GM18909 (cell line): ENCODE measurements around the gene FAM177A1.
A peak's percentile ranks its signal among the peaks of the same experiment; 100 is the strongest.
"Not testable (repeated sequence)": the region's sequence is repeated elsewhere in the genome, so short reads cannot be mapped to it uniquely, and the experiment has no call there.

Source experiments
- ATAC-seq: cut with Tn5 transposase; IDR thresholded peaks from one replicate; pipeline ENCODE4 v1.9.1; 2021; ENCODE audit warnings: mild to moderate bottlenecking; ENCODE audit not compliant: unreplicated experiment, poor library complexity

FAM177A1 gene, protein sequence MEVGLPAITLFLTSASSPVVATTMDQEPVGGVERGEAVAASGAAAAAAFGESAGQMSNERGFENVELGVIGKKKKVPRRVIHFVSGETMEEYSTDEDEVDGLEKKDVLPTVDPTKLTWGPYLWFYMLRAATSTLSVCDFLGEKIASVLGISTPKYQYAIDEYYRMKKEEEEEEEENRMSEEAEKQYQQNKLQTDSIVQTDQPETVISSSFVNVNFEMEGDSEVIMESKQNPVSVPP

DNA sequence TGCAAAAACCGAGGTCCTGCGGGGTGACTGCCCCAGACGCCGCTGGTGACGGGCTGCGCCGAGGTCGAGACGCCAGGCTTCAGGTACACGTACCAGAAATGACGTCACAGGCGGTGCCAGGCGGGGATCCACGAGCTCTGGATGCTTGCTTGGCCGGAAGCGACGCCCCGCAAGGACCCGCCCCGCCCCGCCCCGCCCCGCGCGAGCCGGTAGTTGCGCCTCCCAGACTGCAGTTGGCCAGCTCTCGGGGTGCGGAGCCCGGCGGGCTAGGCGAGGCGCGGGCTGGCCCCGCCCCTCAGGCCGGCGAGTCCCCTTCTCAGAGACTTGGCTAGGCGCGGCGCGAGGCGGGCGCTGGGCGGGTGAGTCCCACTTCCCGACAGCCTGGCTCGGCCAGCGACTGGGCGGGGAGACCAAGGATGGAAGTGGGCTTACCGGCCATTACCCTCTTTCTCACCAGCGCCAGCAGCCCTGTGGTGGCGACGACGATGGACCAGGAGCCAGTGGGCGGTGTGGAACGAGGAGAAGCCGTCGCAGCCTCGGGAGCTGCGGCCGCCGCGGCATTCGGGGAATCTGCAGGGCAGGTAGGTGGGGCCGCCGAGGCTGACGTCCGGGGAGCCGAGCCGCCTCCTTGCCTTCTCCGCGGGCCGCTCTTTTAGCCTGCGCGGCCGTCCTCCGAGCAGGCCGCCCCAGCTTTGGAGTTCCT is at the start of gene FAM177A1:
TSS of gene FAM177A1 (plus strand) at position 225 of the 703 bp plus-strand sequence. CDS start at position 417, 192 bp downstream.
- peak; percentile 94 for ATAC-seq

DNA sequence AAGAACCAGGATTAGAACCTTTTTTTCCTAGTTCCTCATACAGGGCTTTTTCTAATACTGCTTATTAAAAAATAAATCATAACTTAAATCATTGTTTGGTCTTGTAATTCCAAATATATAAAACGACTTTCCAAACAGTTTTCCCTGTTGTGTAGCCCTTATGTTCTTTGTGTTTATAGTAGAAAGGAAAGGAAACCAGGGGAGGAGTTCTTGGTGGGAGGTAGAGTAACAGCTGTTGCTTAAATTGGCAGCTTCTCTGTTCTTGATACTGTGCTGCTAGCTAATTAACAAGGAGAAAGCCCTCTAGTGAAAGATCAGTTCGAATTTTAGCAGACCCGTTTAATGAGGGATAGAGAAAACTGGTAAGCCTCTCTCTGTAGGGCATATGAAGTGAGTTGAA is 48.3 kb upstream of the FAM177A1 start:
- no peak for ATAC-seq

DNA sequence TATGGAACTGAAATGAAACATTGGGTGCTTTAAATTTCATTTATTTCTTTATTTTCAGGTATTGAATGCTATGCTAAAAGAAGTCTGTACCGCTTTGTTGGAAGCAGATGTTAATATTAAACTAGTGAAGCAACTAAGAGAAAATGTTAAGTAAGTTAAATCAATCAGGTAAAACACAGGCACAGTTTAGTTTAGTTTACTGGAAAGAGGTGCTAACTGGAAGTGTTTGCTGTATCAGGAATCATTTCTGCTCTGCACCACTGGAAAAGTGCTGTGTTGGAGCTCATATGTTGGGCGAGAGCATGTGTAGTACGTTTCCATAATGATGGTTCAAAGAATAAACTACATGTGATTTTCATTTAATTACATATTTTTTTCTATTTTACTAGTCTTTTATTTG is 46.6 kb upstream of the FAM177A1 start:
- no peak for ATAC-seq

DNA sequence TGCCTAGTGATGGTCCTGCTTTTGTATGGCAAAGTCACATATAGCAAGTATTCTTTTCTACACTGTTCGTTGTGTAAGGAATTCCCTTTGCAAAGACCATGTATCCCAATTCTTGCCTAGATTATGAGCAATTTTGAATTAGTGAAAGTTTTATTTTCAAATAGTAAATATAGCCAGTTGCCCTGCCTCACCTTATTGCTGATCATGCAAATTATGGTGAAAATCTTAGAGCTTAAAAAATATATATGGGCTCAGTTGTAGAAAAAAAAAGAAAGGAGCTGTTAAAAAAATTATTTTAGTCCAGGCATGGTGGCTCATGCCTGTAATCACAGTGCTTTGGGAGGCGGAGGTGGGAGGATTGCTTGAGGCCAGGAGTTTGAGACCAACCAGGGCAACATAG is 44.5 kb upstream of the FAM177A1 start:
- no peak for ATAC-seq

DNA sequence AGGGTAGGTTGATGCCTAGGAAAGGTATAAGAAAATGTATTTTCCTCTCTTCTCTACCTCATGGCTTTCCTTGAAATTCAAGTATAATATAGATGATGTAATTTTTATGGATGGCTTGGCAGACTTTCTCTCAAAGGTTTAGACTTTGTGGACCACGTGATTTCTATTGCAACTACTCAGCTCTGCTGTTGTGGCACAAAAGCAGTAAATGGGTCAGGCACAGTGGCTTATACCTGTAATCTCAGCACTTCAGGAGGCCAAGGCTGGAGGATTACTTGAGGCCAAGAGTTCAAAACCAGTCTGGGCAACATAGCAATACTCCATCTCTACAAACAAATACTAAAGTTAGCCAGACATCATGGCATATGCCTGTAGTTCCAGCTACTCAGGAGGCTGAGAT is 41.2 kb upstream of the FAM177A1 start:
- no peak for ATAC-seq

DNA sequence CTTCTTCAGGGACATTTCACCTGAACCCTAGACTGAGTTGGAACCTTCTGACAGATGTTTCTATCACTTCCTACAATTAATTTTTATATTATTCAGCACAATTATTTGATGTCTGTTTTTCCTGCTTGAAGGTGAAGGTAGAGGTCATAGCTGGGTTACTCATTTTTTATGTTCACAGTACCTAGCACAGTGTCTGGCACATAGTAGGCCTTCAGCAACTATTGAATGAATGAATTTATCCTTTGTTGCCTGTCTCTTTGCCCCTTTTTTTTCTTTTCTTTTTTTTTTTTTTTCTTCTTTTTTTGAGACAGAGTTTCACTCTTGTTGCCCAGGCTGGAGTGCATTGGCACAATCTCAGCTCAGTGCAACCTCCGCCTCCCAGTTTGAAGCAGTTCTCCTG is 29.5 kb upstream of the FAM177A1 start:
- ATAC-seq, result no peak

DNA sequence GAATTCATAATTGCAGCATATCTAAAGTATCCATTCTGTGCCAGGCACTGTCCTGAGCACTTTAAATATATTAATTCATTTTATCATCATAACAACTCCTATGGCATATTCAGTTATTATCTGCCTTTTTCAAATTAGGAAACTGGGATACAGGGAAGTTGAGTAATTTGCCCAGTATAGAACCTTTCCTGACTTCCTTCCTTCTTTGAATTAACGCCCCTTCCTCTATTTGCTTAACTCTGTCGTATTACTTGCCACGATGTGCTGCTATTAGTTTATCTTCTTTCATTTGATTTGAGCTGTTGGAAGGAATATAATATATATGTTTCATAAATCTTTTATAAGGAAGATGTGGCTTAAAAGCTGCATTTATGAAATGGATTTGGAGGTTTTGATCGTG is 25.4 kb upstream of the FAM177A1 start:
- ATAC-seq, result no peak

DNA sequence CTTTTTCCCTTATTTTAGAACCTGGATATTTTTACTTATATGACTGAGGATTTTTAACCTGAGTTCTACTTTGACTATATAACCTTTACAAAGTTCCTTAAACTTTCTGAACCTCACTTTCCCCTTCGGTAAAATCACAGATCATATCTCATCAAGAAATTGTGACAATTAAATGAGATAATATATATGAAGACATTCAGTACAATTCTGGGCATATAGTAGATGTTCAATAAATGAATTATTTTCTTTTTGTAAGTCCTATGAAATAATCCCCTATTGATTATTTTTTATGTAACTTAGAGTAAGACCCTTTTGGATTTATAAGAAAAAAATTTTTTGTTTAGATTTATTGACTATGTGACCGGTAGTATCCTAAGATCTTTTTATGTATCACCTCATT is 17.6 kb upstream of the FAM177A1 start:
- ATAC-seq, result no peak

DNA sequence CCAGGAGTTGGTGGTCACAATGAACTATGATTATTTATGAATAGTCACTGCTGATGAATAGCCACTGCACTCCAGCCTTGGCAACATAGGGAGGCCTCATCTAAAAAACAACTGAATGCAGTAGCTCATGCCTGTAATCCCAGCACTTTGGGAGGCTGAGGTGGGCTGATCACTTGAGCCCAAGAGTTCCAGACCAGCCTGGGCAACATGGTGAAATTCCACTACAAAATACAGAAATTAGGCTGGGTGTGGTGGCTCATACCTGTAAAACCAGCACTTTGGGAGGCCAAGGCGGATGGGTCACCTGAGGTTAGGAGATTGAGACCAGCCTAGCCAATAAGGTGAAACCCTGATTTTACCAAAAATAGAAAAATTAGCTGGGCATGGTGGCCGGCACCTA is 13.5 kb upstream of the FAM177A1 start:
- no peak for ATAC-seq

DNA sequence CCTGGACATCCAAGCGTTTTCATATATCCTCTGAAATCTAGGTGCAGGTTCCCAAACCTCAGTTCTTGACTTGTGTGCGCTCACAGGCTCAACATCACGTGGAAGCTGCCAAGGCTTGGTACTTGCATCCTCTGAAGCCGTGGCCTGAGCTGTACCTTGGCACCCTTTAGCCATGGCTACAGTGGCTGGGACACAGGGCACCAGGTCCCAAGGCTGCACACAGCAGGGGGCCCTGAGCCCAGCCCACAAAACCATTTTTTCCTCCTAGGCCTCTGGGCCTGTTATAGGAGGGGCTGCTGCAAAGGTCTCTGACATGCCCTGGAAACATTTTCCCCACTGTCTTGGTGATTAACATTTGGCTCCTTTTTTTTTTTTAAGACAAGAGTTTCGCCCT is 11.6 kb upstream of the FAM177A1 start:
- ATAC-seq, result no peak

DNA sequence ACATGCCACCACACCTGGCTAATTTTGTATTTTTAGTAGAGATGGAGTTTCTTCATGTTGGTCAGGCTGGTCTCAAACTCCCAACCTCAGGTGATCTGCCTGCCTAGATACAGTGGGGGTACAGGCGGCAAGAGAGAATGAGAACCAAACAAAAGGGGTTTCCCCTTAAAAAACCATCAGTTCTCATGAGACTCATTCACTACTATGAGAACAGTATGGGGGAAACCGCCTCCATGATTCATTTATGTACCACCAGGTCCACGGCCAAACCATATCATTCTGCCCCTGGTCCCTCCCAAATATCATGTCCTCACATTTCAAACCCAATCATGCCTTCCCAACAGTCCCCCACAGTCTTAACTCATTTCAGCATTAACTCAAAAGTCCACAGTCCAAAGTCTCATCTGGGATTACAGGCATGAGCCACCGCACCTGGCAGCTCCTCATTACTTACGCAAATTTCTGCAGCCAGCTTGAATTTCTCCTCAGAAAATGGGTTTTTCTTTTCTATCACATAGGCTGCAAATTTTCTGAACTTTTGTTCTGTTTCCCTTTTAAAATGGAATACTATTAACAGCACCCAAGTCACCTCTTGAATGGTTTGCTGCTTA is 11.0 kb upstream of the FAM177A1 start:
- not testable (repeated sequence) for ATAC-seq

DNA sequence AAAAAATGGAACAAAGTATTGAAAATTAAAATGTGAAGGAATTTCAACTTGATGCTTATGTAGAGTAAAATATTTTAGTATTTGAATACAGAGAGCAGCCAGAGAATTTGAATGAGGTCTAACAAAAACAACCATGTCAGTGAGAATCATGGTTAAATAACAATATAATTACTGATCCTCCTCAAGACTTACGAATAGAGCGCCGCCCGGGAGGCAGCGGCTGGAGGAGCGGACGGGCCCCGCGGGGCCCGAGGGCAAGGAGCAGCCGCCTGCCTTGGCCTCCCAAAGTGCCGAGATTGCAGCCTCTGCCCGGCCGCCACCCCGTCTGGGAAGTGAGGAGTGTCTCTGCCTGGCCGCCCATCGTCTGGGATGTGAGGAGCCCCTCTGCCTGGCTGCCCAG is 7.8 kb upstream of the FAM177A1 start:
- not testable (repeated sequence) for ATAC-seq

DNA sequence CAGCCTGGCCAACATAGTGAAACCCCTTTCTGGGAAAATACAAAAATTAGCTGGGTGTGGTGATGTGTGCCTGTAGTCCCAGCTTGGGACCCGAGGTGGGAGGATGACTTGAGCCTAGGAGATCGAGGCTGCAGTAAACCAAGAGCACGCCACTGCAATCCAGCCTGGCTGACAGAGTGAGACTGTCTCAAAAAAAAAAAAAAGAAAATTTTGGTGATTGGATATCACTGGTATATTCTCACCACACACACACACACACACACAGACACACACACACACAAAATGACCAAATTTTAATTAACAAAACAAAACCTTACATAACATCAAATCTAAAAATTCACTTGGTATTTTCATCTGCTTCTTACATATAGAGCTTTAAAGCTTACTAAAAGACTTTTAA is 3.4 kb upstream of the FAM177A1 start:
- no peak for ATAC-seq

DNA sequence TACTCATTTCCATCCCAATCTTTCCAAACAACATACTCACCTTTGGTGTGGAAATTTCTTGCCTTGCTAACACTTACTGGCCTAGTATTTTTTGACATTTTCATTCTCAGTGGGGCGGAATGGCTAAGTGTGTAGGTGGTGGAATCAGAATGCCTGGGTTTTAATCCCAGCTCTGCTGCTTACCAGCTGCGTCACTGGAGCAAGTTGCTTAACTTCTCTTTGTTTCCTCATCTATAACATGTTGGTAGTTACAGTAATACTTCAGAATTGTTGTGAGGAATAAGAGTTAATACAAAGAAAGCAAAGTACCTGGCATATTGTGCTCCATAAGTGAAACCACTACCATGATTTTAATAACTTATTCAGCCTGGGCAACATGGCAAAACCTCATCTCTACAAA is 3.0 kb upstream of the FAM177A1 start:
- no peak for ATAC-seq

DNA sequence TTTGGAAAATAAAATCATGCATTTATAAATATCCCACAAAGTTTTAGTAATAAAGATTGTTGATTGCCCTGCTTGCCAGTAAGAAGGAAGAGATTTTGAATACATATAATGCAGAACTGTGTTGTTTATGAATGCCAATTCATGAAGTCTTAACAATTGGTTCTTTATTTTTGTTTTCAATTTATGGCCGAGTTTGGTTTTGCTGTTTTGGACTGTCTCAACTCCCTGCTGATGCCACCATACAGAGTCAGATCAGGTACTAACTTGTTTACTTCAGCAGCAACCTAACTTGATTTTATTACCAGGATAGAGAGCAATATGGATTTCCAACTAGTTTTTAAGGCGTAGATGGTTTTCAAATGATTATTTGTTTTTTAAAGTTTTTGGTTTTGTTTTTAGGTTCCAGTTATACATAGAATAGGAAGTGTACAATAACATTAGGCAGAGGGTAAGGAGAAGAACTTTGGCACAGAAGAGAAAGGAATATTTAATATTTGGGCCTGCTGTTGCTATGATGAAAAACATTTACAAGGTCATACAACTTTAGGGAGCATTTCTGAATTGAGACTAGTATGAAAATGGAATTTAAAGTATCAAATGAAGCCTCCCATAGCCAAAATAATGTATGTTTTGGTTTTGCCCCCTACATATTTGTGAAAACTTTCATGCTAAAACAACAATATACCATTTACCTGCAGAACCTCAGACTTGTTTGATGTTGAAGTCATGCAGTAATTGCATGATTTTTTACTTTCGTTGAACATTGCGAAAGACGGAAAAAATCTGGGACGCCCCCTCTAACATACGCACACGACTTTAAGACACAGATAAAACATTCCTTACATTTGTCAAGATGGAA is 904 bp upstream of the FAM177A1 start:
- ATAC-seq, result no peak

DNA sequence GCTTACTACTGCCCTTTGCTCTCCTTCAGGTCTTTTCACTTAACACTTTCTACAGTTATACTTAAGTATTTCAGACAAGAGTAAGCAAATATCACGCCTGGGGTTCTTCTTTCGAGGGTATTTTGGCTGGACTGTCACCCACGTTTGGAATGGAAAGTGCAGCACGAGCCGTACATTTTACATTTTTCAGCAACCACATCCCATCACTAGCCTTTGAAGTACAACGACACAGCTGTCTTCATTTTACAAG is 349 bp upstream of the FAM177A1 start:
- ATAC-seq, result no peak

DNA sequence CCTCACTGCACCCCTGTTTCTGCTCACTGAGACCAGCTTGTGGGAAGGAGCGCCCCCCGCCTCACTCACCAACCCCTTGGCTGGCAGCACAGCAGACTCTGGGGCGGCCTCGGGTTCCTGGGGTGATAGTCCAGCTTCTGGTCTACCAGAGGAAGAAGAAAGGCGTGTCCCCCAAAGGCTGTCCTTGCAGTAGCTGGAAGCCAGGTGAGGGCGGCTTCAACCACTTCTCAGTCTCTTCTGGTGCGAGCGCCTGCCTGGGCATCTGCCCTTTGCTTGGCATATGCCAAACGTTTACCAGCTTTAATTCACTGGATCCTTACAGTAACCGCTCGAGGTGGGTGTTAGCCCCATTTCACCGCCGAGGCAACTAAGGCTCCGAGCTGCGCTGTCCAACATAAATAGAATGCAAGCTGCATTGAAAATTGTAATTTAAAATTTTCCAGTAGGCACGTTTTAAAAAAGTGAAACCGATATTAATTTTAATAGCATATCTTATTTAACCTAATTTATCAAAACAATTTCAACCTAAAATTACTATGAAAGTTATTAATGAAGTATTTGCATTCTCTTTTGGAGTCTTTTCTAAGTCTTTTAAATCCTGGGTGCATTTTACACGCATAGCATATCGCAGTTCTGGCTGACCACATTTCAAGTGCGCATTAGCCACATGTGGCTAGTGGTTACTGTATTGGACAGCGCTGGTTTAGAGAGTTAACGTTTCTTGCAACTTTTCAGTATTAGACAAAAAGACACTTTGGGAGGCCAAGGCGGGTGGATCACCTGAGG is 872 bp downstream of the FAM177A1 start:
- peak; percentile 23 for ATAC-seq

DNA sequence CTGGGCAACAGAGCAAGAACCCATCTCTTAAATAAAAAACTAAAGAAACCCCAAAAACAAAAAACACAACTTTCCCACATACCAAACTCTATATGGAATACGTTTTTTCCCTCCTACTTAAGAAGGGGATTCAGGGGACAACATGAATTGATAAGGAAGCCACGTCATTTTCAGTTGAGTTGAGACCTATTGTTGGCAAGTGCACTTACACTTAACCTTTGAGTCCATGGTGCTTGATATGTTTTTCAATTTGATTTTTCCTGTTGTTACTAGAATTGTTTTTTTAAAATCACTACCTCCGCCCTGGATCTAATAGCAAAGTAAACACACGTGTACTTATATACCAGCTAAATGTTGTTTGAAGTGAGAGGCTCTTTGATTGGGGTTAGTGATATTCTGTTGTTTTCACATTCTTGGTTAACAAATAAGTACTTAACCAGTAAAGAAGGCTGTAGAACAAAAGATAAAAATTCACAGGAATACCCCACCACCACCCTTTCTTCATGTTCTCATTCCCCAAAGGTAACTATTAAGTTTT is 2.0 kb downstream of the FAM177A1 start:
- no peak for ATAC-seq

DNA sequence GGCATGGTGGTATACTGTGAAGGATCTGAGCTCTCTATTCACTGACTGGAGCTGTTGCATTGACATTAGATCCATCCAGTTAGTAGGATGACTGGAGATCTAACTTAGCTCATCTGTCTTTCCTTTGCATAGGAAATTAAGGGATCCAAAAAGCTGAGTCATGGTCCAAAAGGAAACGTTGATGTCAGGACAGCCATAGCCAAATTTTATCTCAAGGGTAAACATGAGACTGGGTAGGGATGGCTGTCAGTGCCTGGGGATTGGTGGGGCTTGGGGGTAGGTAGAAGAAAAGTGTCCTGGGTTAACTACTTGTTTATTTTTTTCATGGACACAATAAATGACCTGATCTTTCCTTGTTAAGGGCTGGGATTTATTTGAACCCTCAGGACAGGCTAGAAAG is 4.6 kb downstream of the FAM177A1 start:
- ATAC-seq, result no peak

DNA sequence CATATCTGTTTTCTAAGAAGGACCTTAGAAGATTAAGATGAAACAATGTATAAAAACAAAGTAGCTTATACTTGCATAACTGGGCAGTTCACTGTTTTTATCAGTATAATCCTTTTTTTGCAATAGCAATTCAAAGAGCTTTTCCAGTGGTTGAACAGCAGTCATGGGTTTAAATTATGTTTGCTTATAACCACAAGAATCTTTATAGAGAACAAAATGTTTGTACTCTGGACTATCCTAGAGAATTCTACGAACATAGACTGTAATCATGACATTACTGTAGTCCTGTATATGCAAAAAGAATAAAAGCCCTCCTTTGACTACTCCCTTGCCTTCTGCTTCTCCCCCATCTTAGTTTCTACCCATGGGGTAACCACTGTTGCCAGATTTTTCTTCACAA is 5.7 kb downstream of the FAM177A1 start:
- no peak for ATAC-seq
